SH-SY5Y (cell line): ENCODE measurements around the gene SERPINA3.

Experiments
- GATA2 ChIP-seq: IDR thresholded peaks from 2 replicates; pipeline ENCODE4 v1.6.1; 2011; ENCODE audit warnings: mild to moderate bottlenecking, low read depth, low read length
- GATA3 ChIP-seq: IDR thresholded peaks from 2 replicates; pipeline ENCODE4 v1.6.1; 2011; ENCODE audit warnings: low read depth, mild to moderate bottlenecking, low read length, moderate library complexity

- TF ChIP-seq GATA2: no peak
- TF ChIP-seq GATA3: no peak
These were observed 40.2 kb upstream of the SERPINA3 start for GRCh38 chr14:94571950-94572349.
